ENCODE measurements around the gene FRMD5. TPM values are rescaled to one million over a fixed set of nuclear protein-coding genes. Genes with fewer than 3 reads are reported as not detected.

FRMD5 gene
- total RNA-seq, 1 donor from 2014 or later, result 0.49 TPM

GRCh38 chr15:44038755-44039191 lies 156.3 kb downstream of the FRMD5 start:
- H3K27ac ChIP-seq, result no peak overlapping the region
- H3K9me3 ChIP-seq, result no peaks in the 10 kb centered on the region
- H3K4me1 ChIP-seq, result no peaks in the 10 kb centered on the region
- H3K4me3 ChIP-seq, result no peak overlapping the region
- intact Hi-C loops (cut with DNase I), result no loop called here
- H3K27me3 ChIP-seq, result no peaks in the 10 kb centered on the region
- DNase-seq (ENCODE audit: extremely low spot score in 2 of 2), result no peak
- no peak for TF ChIP-seq POLR2AphosphoS5 (IDR thresholded peaks at IDR 0.05; ENCODE audit: insufficient read depth in 1 of 2, low read depth in 1 of 2)
- TF ChIP-seq CTCF (IDR thresholded peaks at IDR 0.05), result no peak
- no peak for TF ChIP-seq POLR2A (IDR thresholded peaks at IDR 0.05)
- no peaks in the 10 kb centered on the region for H3K36me3 ChIP-seq

- DNase-seq (ENCODE audit: extremely low spot score in 2 of 2), result no peak
- intact Hi-C loops (cut with DNase I), result no loop called here
- Histone ChIP-seq H3K9me3 (no peaks in the 10 kb centered on the region), H3K4me1 (no peaks in the 10 kb centered on the region), H3K27me3 (no peaks in the 10 kb centered on the region), H3K4me3 (no peak overlapping the region), H3K36me3 (no peaks in the 10 kb centered on the region), H3K27ac (no peak overlapping the region)
- TF ChIP-seq CTCF (IDR thresholded peaks at IDR 0.05) (no peak), POLR2A (IDR thresholded peaks at IDR 0.05) (no peak), POLR2AphosphoS5 (IDR thresholded peaks at IDR 0.05; ENCODE audit: insufficient read depth in 1 of 2, low read depth in 1 of 2) (no peak)
Measured at GRCh38 chr15:44035781-44036699, 159.0 kb downstream of the FRMD5 start.

- H3K4me1 ChIP-seq, result peaks cover 1% of the 10 kb centered on the region
- no peaks in the 10 kb centered on the region for H3K36me3 ChIP-seq
- no peaks in the 10 kb centered on the region for H3K9me3 ChIP-seq
- H3K27me3 ChIP-seq, result no peaks in the 10 kb centered on the region
- intact Hi-C loops (cut with DNase I), result no loop called here
- DNase-seq (ENCODE audit: extremely low spot score in 2 of 2), result no peak
- no peak overlapping the region for H3K27ac ChIP-seq
- H3K4me3 ChIP-seq, result no peak overlapping the region
- TF ChIP-seq POLR2A (IDR thresholded peaks at IDR 0.05), result no peak
- no peak for TF ChIP-seq POLR2AphosphoS5 (IDR thresholded peaks at IDR 0.05; ENCODE audit: insufficient read depth in 1 of 2, low read depth in 1 of 2)
- no peak for TF ChIP-seq CTCF (IDR thresholded peaks at IDR 0.05)
Measured at GRCh38 chr15:44034933-44035624, 160.0 kb downstream of the FRMD5 start.

- intact Hi-C loops (cut with DNase I), result no loop called here
- H3K9me3 ChIP-seq, result no peaks in the 10 kb centered on the region
- no peak overlapping the region for H3K4me3 ChIP-seq
- TF ChIP-seq POLR2AphosphoS5 (IDR thresholded peaks at IDR 0.05; ENCODE audit: insufficient read depth in 1 of 2, low read depth in 1 of 2) (no peak), CTCF (IDR thresholded peaks at IDR 0.05) (no peak), POLR2A (IDR thresholded peaks at IDR 0.05) (no peak)
- no peak for DNase-seq (ENCODE audit: extremely low spot score in 2 of 2)
- H3K4me1 ChIP-seq, result peaks cover 4% of the 10 kb centered on the region
- no peaks in the 10 kb centered on the region for H3K36me3 ChIP-seq
- H3K27me3 ChIP-seq, result no peaks in the 10 kb centered on the region
- no peak overlapping the region for H3K27ac ChIP-seq
Measured at GRCh38 chr15:44034334-44034733, 160.7 kb downstream of the FRMD5 start.
